DND-41 (cell line): ENCODE measurements around the gene STRA8.

Experiments used
- ATAC-seq: fragments of 200-7000 bp; cut with Tn5 transposase; 3 replicates; pipeline ENCODE4 v1.9.1; 2021; ENCODE audit warnings: low read depth; ENCODE audit not compliant: insufficient read depth
- DNase-seq: peaks from one replicate; pipeline ENCODE4 v3.0.0-alpha.2; 2020
- H2AFZ ChIP-seq: 2 replicates; pipeline ENCODE4 v1.6.0; 2012; ENCODE audit warnings: low read depth, low read length
- H3K27ac ChIP-seq: 2 replicates; pipeline ENCODE4 v1.5.1; 2012; ENCODE audit warnings: low read length, inconsistent platforms
- H3K27me3 ChIP-seq: fragments of 200-600 bp; sonication (generic); 2 replicates; pipeline ENCODE4 v1.6.0; 2012; ENCODE audit warnings: low read length, mild to moderate bottlenecking, inconsistent platforms; ENCODE audit not compliant: insufficient read depth, poor library complexity
- H3K36me3 ChIP-seq: 2 replicates; pipeline ENCODE4 v1.5.1; 2012; ENCODE audit warnings: low read length, inconsistent platforms; ENCODE audit not compliant: insufficient read depth
- H3K4me1 ChIP-seq: 2 replicates; pipeline ENCODE4 v1.5.1; 2012; ENCODE audit warnings: mild to moderate bottlenecking, low read length; ENCODE audit not compliant: insufficient read depth
- H3K4me2 ChIP-seq: 2 replicates; pipeline ENCODE4 v1.6.0; 2012; ENCODE audit warnings: mild to moderate bottlenecking, moderate library complexity, low read length, inconsistent platforms; ENCODE audit not compliant: insufficient read depth
- H3K4me3 ChIP-seq, 2 experiments: fragments of 200-600 bp in 1 of 2; shearing (Covaris generic) in 1 of 2; 2 replicates each; pipeline ENCODE4 v1.5.1; 2012 to 2016; ENCODE audit warnings: inconsistent platforms in 2 of 2, low read length in 2 of 2, mild to moderate bottlenecking in 2 of 2, low read depth in 1 of 2, moderate library complexity in 1 of 2
- H3K79me2 ChIP-seq: 2 replicates; pipeline ENCODE4 v1.6.0; 2012; ENCODE audit warnings: low read length, inconsistent platforms; ENCODE audit not compliant: insufficient read depth
- H3K9ac ChIP-seq: 2 replicates; pipeline ENCODE4 v1.6.0; 2012; ENCODE audit warnings: low read depth, mild to moderate bottlenecking, inconsistent platforms, low read length, moderate library complexity
- H3K9me3 ChIP-seq: 2 replicates; pipeline ENCODE4 v1.5.1; 2012; ENCODE audit warnings: low read length, moderate library complexity, mild to moderate bottlenecking, inconsistent platforms; ENCODE audit not compliant: insufficient read depth, severe bottlenecking
- H4K20me1 ChIP-seq: 2 replicates; pipeline ENCODE4 v1.6.0; 2012; ENCODE audit warnings: low read length; ENCODE audit not compliant: insufficient read depth
- CTCF ChIP-seq: IDR thresholded peaks from 2 replicates; pipeline ENCODE4 v1.5.1; 2012; ENCODE audit warnings: borderline replicate concordance, low read length, moderate library complexity, mild to moderate bottlenecking; ENCODE audit not compliant: poor library complexity, severe bottlenecking; ENCODE audit errors: extremely low read depth
- EZH2 ChIP-seq: IDR thresholded peaks from 3 replicates; pipeline ENCODE4 v1.6.1; 2012; ENCODE audit warnings: borderline replicate concordance, low read depth, mild to moderate bottlenecking, moderate library complexity, low read length, inconsistent platforms; ENCODE audit not compliant: severe bottlenecking

Gene STRA8

GRCh38 chr7:135239263-135239662 lies 5.6 kb downstream of the STRA8 start:
- no peaks in the 10 kb centered on the region for H3K79me2 ChIP-seq
- no peaks in the 10 kb centered on the region for H3K4me1 ChIP-seq
- no peak overlapping the region for H2AFZ ChIP-seq
- no peak overlapping the region for H3K4me2 ChIP-seq
- ATAC-seq (no peak), DNase-seq (no peak)
- no peak overlapping the region for H3K27ac ChIP-seq
- H3K4me3 ChIP-seq: no peak overlapping the region
- TF ChIP-seq EZH2: no peak
- TF ChIP-seq CTCF: no peak
- no peaks in the 10 kb centered on the region for H4K20me1 ChIP-seq
- no peaks in the 10 kb centered on the region for H3K36me3 ChIP-seq
- H3K9ac ChIP-seq: no peak overlapping the region
- peaks cover 3% of the 10 kb centered on the region for H3K27me3 ChIP-seq
- H3K9me3 ChIP-seq: no peaks in the 10 kb centered on the region

GRCh38 chr7:135240441-135240840 lies 6.8 kb downstream of the STRA8 start:
- Histone ChIP-seq H3K79me2 (no peaks in the 10 kb centered on the region), H3K9ac (no peak overlapping the region), H3K9me3 (no peaks in the 10 kb centered on the region), H3K4me1 (no peaks in the 10 kb centered on the region), H3K36me3 (no peaks in the 10 kb centered on the region), H3K4me2 (no peak overlapping the region), H2AFZ (no peak overlapping the region), H3K27me3 (peaks cover 6% of the 10 kb centered on the region), H3K4me3 (no peak overlapping the region), H3K27ac (no peak overlapping the region), H4K20me1 (no peaks in the 10 kb centered on the region)
- ATAC-seq: no peak
- TF ChIP-seq CTCF (no peak), EZH2 (no peak)
- no peak for DNase-seq

- DNase-seq (no peak), ATAC-seq (no peak)
- H3K4me3 ChIP-seq: no peak overlapping the region
- no peak overlapping the region for H2AFZ ChIP-seq
- no peaks in the 10 kb centered on the region for H3K9me3 ChIP-seq
- no peaks in the 10 kb centered on the region for H3K79me2 ChIP-seq
- H3K36me3 ChIP-seq: no peaks in the 10 kb centered on the region
- H4K20me1 ChIP-seq: no peaks in the 10 kb centered on the region
- no peak overlapping the region for H3K4me2 ChIP-seq
- TF ChIP-seq CTCF (no peak), EZH2 (no peak)
- no peak overlapping the region for H3K9ac ChIP-seq
- H3K27me3 ChIP-seq: peaks cover 6% of the 10 kb centered on the region
- no peak overlapping the region for H3K27ac ChIP-seq
- no peaks in the 10 kb centered on the region for H3K4me1 ChIP-seq
Measured at GRCh38 chr7:135242096-135242684, 8.6 kb downstream of the STRA8 start.
